A673 (cell line): ENCODE data around the gene TMEM45A. TPM values are rescaled to one million over a fixed set of nuclear protein-coding genes. Genes with fewer than 3 reads are reported as not detected.

Source experiments
- BruUV-seq: library from RNA; stranded (reverse); fragments of 400-500 nt; replicated peaks from 2 replicates; lab custom pipeline; 2021; lab: Mats Ljungman, UMichigan
- CTCF ChIA-PET: fragments of 300-600 bp; sonication (Branson Sonifier 250); formaldehyde crosslinking; loops from one replicate; lab custom pipeline; 2022; ENCODE audit warnings: antibody characterized with exemption; lab: Charles Lee
- POLR2A ChIA-PET: fragments of 300-600 bp; sonication (Branson Sonifier 250); formaldehyde crosslinking; loops from one replicate; lab custom pipeline; 2022; ENCODE audit warnings: antibody characterized with exemption; ENCODE audit not compliant: low non-redundant PET; lab: Charles Lee
- DNase-seq: peaks from one replicate; pipeline ENCODE4 v3.0.0-alpha.2; 2015; ENCODE audit warnings: low spot score
- H3K27ac ChIP-seq: fragments of 200-600 bp; sonication (generic); 2 replicates; pipeline ENCODE4 v1.5.1; 2016; ENCODE audit warnings: mixed run types, low read depth, mild to moderate bottlenecking, mixed read lengths, antibody characterized with exemption, low read length; ENCODE audit not compliant: poor library complexity, severe bottlenecking
- H3K27me3 ChIP-seq: fragments of 200-600 bp; sonication (generic); replicated peaks from 2 replicates; pipeline ENCODE4 v1.6.1; 2017; ENCODE audit warnings: mixed run types, low read depth, mild to moderate bottlenecking, mixed read lengths, antibody characterized with exemption, low read length; ENCODE audit not compliant: insufficient read depth, poor library complexity
- H3K36me3 ChIP-seq: fragments of 200-600 bp; sonication (generic); 2 replicates; pipeline ENCODE4 v1.6.1; 2016; ENCODE audit warnings: mixed run types, mild to moderate bottlenecking, mixed read lengths, antibody characterized with exemption, low read length; ENCODE audit not compliant: insufficient read depth, poor library complexity, severe bottlenecking
- H3K4me1 ChIP-seq: fragments of 200-600 bp; sonication (generic); 2 replicates; pipeline ENCODE4 v1.6.1; 2017; ENCODE audit warnings: mixed run types, mild to moderate bottlenecking, mixed read lengths, antibody characterized with exemption, low read length; ENCODE audit not compliant: insufficient read depth, poor library complexity, severe bottlenecking
- H3K4me3 ChIP-seq: fragments of 200-600 bp; sonication (generic); 2 replicates; pipeline ENCODE4 v1.5.1; 2016; ENCODE audit warnings: low read depth, mixed run types, mild to moderate bottlenecking, mixed read lengths, low read length; ENCODE audit not compliant: poor library complexity, severe bottlenecking
- H3K9me3 ChIP-seq: fragments of 200-600 bp; sonication (generic); 2 replicates; pipeline ENCODE4 v1.6.1; 2016; ENCODE audit warnings: mixed run types, low read depth, mild to moderate bottlenecking, mixed read lengths, antibody characterized with exemption, low read length; ENCODE audit not compliant: poor library complexity, severe bottlenecking
- EZH2 ChIP-seq: fragments of 200-600 bp; sonication (generic); IDR thresholded peaks from 2 replicates; pipeline ENCODE4 v1.6.1; 2017; ENCODE audit warnings: borderline replicate concordance, low read depth, mild to moderate bottlenecking, mixed read lengths, antibody characterized with exemption, low read length; ENCODE audit not compliant: poor library complexity, severe bottlenecking
- intact Hi-C: fragments of 100-400 bp; cut with micrococcal nuclease; formaldehyde crosslinking; loops from one replicate; pipeline ENCODE4 v1.10.0; 2022; ENCODE audit not compliant: unreplicated experiment
- total RNA-seq: library from RNA; stranded (reverse); gene quantifications from 2 replicates; pipeline ENCODE4 v1.2.3, GENCODE V29; 2021
- TF ChIP-seq, protein P1 (sequence below): fragments of 300-800, 200-600 bp; sonication (generic); conservative IDR thresholded peaks from 2 replicates; pipeline ENCODE4 v1.5.1; 2017; ENCODE audit warnings: low read depth, mild to moderate bottlenecking, antibody characterized with exemption, low read length, moderate library complexity, mixed read lengths

The TMEM45A gene
- total RNA-seq, 1 experiment from 2014 or later: 3.4 TPM

DNA sequence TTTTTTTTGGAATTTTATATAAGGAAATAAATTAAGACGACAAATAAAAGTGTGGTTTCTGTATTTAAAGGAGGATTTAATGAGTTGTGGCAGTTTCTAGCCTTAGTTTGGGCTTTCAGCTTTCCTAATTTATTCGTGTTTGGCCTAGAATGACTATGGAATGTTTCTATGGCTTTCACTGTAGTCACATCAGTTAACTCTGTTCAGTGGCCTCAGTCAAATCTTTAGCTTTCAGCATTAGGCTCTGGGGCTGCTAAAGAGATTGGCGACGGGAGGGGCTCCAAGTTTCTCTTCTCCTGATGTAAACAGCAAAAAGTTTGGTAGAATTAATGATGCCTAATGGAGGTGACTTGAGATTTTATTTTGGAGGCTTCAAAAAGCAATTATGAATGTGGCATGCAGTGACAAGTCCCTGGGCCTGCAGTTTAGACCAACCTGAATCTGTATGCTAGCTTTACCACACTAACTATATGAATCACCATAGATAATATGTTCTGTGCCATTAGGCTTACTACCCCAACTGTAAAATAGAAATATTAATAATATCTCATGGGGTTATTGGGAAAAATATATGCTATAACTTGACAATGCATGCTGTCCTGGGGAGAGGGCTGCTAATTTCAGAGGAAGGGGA is 69.9 kb downstream of the TMEM45A start:
- H3K27ac ChIP-seq: peak overlapping the region; percentile 60
- intact Hi-C loops: loop anchor here (1.0 kb wide), 1 partner anchor 48 kb away; no protein-coding TSS in a partner anchor
- POLR2A ChIA-PET: no interaction called here

DNA sequence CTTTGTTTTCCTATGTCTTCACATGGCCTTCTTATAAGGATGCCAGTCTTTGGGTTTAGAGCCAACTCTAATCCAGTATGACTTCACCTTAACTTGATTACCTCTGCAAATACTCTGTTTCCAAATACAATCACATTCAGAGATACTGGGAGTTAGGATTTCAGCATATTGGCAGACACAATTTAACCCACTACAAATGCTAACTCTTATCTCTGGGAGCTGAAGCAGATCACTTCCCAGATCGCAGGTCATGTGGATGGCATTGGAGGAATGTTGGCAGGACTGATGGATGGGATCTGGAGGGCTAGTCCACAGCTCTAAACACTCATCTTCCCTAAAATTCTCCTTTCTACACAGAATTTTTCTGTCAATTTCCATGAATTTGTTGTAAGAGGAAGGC is 70.8 kb downstream of the TMEM45A start:
- Histone ChIP-seq H3K9me3 (no peaks in the 10 kb centered on the region), H3K36me3 (no peaks in the 10 kb centered on the region), H3K27me3 (no peaks in the 10 kb centered on the region), H3K27ac (no peak overlapping the region), H3K4me1 (peaks cover 35% of the 10 kb centered on the region), H3K4me3 (no peak overlapping the region)
- no TSS peak for BruUV-seq
- DNase-seq: no peak
- intact Hi-C loops: no loop called here
- ChIA-PET CTCF (no interaction called here), POLR2A (no interaction called here)
- TF ChIP-seq EZH2: no peak
- TF ChIP-seq, protein P1, sequence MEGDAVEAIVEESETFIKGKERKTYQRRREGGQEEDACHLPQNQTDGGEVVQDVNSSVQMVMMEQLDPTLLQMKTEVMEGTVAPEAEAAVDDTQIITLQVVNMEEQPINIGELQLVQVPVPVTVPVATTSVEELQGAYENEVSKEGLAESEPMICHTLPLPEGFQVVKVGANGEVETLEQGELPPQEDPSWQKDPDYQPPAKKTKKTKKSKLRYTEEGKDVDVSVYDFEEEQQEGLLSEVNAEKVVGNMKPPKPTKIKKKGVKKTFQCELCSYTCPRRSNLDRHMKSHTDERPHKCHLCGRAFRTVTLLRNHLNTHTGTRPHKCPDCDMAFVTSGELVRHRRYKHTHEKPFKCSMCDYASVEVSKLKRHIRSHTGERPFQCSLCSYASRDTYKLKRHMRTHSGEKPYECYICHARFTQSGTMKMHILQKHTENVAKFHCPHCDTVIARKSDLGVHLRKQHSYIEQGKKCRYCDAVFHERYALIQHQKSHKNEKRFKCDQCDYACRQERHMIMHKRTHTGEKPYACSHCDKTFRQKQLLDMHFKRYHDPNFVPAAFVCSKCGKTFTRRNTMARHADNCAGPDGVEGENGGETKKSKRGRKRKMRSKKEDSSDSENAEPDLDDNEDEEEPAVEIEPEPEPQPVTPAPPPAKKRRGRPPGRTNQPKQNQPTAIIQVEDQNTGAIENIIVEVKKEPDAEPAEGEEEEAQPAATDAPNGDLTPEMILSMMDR: no peak

More for the DNA sequence above, 69.9 kb downstream of the TMEM45A start:
- Histone ChIP-seq H3K4me1 (peaks cover 35% of the 10 kb centered on the region), H3K27me3 (no peaks in the 10 kb centered on the region), H3K4me3 (peak overlapping the region; percentile 13), H3K36me3 (no peaks in the 10 kb centered on the region), H3K9me3 (no peaks in the 10 kb centered on the region)
- TF ChIP-seq EZH2: no peak
- TF ChIP-seq, protein P1: no peak
- DNase-seq: no peak
- BruUV-seq: no TSS peak
- CTCF ChIA-PET: no interaction called here

DNA sequence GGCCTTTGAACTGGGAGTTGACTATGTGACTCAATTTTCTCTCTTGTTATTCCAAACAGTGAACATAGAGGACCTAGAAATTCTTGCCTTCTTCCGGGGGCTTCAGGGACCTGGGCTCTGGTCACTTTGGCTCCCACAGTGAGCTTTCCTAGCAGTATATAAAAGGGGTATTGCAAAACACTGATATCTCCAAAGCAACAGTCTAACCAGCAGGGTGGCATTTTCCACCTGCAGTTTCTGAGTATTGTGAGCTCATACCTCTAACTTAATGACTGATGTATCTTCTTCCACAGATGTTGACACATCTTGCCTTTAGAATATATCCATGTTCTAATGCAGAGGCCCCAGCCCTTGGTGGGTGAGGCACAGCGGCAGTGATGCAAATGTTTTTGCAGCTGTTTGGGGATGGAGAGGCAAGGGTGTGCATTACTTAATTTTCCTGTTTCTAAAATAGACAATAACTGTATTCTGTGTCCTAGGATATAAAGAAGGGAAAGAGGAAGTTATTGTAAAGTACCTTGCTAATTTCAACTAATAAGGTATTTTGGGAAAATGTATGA is 71.3 kb downstream of the TMEM45A start:
- H3K9me3 ChIP-seq: no peaks in the 10 kb centered on the region
- CTCF ChIA-PET: no interaction called here
- no peak overlapping the region for H3K27ac ChIP-seq
- TF ChIP-seq, protein P1: no peak
- TF ChIP-seq EZH2: no peak
- intact Hi-C loops: no loop called here
- no peaks in the 10 kb centered on the region for H3K36me3 ChIP-seq
- H3K27me3 ChIP-seq: no peaks in the 10 kb centered on the region
- DNase-seq: no peak
- POLR2A ChIA-PET: no interaction called here
- peaks cover 35% of the 10 kb centered on the region for H3K4me1 ChIP-seq
- BruUV-seq: no TSS peak
- no peak overlapping the region for H3K4me3 ChIP-seq
